ENCODE results near the gene ATP6V0A1. TPM values are rescaled to one million over a fixed set of nuclear protein-coding genes. Genes with fewer than 3 reads are reported as not detected.

ATP6V0A1 gene
- total and polyA plus RNA-seq, 4 donors, result 71.1 to 321 (median 199) TPM

DNA sequence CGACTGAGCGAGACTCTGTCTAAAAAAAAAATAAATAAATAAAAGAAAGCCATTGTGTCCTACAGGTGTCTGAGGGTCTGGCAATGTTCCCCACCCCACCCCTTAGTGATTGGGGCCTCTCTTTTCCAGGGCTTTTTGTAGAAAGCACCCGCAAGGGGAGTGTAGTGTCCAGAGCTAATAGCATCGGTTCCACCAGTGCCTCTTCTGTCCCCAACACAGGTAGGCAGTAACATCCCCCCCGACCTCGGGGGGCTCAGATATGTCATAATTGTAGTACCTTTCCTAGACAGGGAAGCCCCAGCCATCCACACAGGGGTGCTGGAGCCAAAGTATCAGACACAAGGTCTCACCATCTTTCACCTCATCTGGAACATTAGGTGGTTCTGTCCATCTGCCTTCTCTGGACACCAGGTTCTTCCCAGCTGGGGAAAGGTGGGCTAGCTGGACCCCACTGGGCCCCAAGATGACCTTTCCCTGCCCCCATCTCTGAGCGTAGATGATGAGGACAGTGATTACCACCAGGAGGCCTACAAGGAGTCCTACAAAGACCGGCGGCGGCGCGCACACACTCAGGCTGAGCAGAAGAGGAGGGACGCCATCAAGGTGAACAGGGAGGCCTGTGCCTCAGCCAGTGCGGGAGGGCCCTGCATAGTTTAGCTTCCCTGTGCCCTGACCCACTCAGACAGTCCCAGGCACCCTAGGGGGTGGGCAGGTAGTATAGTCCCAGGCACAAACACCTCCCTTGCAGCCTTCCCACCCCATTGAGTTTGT lies 109.8 kb downstream of the ATP6V0A1 start:
- no peak overlapping the region for H3K4me3 ChIP-seq (ENCODE audit: low read depth, low read length)
- no peaks in the 10 kb centered on the region for H3K9me3 ChIP-seq (ENCODE audit: control insufficient read depth, insufficient read depth, low read length)
- H3K4me1 ChIP-seq (ENCODE audit: control insufficient read depth, insufficient read depth, low read length), result peaks cover 41% of the 10 kb centered on the region
- no peak for DNase-seq (ENCODE audit: low read depth in 4 of 6, low spot score in 6 of 6)
- WGBS (ENCODE audit: insufficient coverage), result 86% methylated on average over 11 of the region's 14 CpGs
- no peak overlapping the region for H3K27ac ChIP-seq (ENCODE audit: low read depth, low read length)
- peaks cover 88% of the 10 kb centered on the region for H3K36me3 ChIP-seq (ENCODE audit: control insufficient read depth, insufficient read depth, low read length)
- no peaks in the 10 kb centered on the region for H3K27me3 ChIP-seq (ENCODE audit: control insufficient read depth, insufficient read depth, low read length)

DNA sequence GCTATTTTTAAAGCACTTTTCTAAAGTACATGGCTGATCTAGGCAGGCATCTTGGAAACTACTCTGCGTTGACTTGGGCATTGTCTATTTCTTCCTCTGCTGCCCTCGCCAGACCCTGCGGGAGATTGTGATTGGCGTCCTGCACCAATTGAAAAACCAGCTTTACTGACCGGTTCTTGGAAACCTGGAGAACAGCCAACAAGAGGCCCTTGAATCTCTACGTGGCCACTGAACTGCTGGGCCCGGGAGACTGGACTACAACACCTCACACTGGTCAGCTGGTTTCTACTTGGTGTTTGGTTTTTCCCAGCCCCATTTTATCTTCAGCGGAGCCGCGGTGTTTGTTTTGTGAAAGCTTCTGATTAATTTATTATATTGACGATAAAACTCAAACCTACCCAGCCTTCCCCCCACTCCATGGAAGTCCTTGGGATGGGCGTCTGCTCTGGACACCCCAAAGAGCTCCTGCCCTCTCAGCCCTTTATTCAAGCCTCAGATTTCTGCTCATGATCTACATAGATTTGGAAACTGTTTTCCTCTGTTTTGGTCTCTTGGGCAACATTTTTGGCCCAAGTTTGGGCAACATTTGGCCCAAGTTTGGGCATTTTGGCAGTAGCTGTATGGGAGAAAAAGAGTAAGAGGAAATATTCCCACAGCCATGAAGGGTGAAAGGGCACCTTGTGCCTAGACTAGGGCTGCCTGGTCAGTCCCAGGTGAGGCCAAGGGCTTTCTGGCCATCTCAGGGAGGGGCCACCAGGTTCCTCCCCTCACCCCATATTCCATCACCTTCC lies 113.0 kb downstream of the ATP6V0A1 start:
- H3K4me1 ChIP-seq (ENCODE audit: control insufficient read depth, insufficient read depth, low read length), result peaks cover 22% of the 10 kb centered on the region
- H3K4me3 ChIP-seq (ENCODE audit: low read depth, low read length), result no peak overlapping the region
- no peaks in the 10 kb centered on the region for H3K27me3 ChIP-seq (ENCODE audit: control insufficient read depth, insufficient read depth, low read length)
- H3K27ac ChIP-seq (ENCODE audit: low read depth, low read length), result no peak overlapping the region
- no peaks in the 10 kb centered on the region for H3K9me3 ChIP-seq (ENCODE audit: control insufficient read depth, insufficient read depth, low read length)
- 47% methylated on average over 7 of the region's 12 CpGs for WGBS (ENCODE audit: insufficient coverage)
- peaks cover 78% of the 10 kb centered on the region for H3K36me3 ChIP-seq (ENCODE audit: control insufficient read depth, insufficient read depth, low read length)
- no peak for DNase-seq (ENCODE audit: low read depth in 4 of 6, low spot score in 6 of 6)

Small RNA genes within 50 kb of the gene (small RNA-seq; reads per million reads assigned to genes)
- gene MIR548AT (ENCODE audit: low replicate concordance), result 0.53 reads per million, percentile 58 among the genes with 10 or more reads in this experiment
- not detected for gene RNU7-97P (ENCODE audit: low replicate concordance)

Other genes with a start within 250 kb of the ATP6V0A1 start
- gene STAT5B, start 182.5 kb upstream of the ATP6V0A1 start, total RNA-seq, result 10 to 100 TPM; 27.2 to 29.1 TPM
- gene STAT5B, start 182.5 kb upstream of the ATP6V0A1 start, polyA plus RNA-seq (ENCODE audit: insufficient read length in 2 of 2), result 10 to 100 TPM; 34.9 to 44.1 TPM
- 1 to 10 TPM; 8.3 to 8.5 TPM for gene STAT5A, start 170.4 kb upstream of the ATP6V0A1 start, total RNA-seq
- 1 to 10 TPM; 4.3 to 6.7 TPM for gene STAT5A, start 170.4 kb upstream of the ATP6V0A1 start, polyA plus RNA-seq (ENCODE audit: insufficient read length in 2 of 2)
- 10 to 100 TPM; 77.6 to 97.5 TPM for gene STAT3, start 70.4 kb upstream of the ATP6V0A1 start, total RNA-seq
- 10 to 100 TPM; 74.1 to 74.5 TPM for gene STAT3, start 70.4 kb upstream of the ATP6V0A1 start, polyA plus RNA-seq (ENCODE audit: insufficient read length in 2 of 2)
- gene CAVIN1, start 35.6 kb upstream of the ATP6V0A1 start, total RNA-seq, result 100 to 1,000 TPM in 1 of 2 donors, 10 to 100 TPM in 1; 60.5 to 151 TPM
- 10 to 100 TPM; 30.9 to 57.1 TPM for gene CAVIN1, start 35.6 kb upstream of the ATP6V0A1 start, polyA plus RNA-seq (ENCODE audit: insufficient read length in 2 of 2)
- 10 to 100 TPM; 13.0 to 24.2 TPM for gene NAGLU, start 77.4 kb downstream of the ATP6V0A1 start, total RNA-seq
- gene NAGLU, start 77.4 kb downstream of the ATP6V0A1 start, polyA plus RNA-seq (ENCODE audit: insufficient read length in 2 of 2), result 10 to 100 TPM; 17.2 to 23.4 TPM
- 1 to 10 TPM in 1 of 2 donors, under 1 TPM in 1; 0.69 to 5.2 TPM for gene HSD17B1, start 94.0 kb downstream of the ATP6V0A1 start, total RNA-seq
- gene HSD17B1, start 94.0 kb downstream of the ATP6V0A1 start, polyA plus RNA-seq (ENCODE audit: insufficient read length in 2 of 2), result 1 to 10 TPM; 5.2 to 6.8 TPM
- gene COASY, start 103.3 kb downstream of the ATP6V0A1 start, total RNA-seq, result 10 to 100 TPM; 12.8 to 25.7 TPM
- gene COASY, start 103.3 kb downstream of the ATP6V0A1 start, polyA plus RNA-seq (ENCODE audit: insufficient read length in 2 of 2), result 10 to 100 TPM; 44.8 to 49.7 TPM
- gene MLX, start 108.2 kb downstream of the ATP6V0A1 start, total RNA-seq, result 10 to 100 TPM; 20.3 to 23.7 TPM
- 10 to 100 TPM; 36.7 to 45.4 TPM for gene MLX, start 108.2 kb downstream of the ATP6V0A1 start, polyA plus RNA-seq (ENCODE audit: insufficient read length in 2 of 2)
- 1 to 10 TPM; 5.9 to 10.0 TPM for gene PSMC3IP, start 118.9 kb downstream of the ATP6V0A1 start, total RNA-seq
- gene PSMC3IP, start 118.9 kb downstream of the ATP6V0A1 start, polyA plus RNA-seq (ENCODE audit: insufficient read length in 2 of 2), result 10 to 100 TPM; 18.3 to 24.1 TPM
- gene RETREG3, start 150.5 kb downstream of the ATP6V0A1 start, total RNA-seq, result 10 to 100 TPM; 41.1 to 50.4 TPM
- 10 to 100 TPM; 30.0 to 41.7 TPM for gene RETREG3, start 150.5 kb downstream of the ATP6V0A1 start, polyA plus RNA-seq (ENCODE audit: insufficient read length in 2 of 2)
- 10 to 100 TPM; 17.0 to 42.9 TPM for gene TUBG1, start 150.8 kb downstream of the ATP6V0A1 start, total RNA-seq
- 10 to 100 TPM; 56.9 to 67.4 TPM for gene TUBG1, start 150.8 kb downstream of the ATP6V0A1 start, polyA plus RNA-seq (ENCODE audit: insufficient read length in 2 of 2)
- gene TUBG2, start 200.4 kb downstream of the ATP6V0A1 start, total RNA-seq, result 10 to 100 TPM; 21.1 to 26.9 TPM
- gene TUBG2, start 200.4 kb downstream of the ATP6V0A1 start, polyA plus RNA-seq (ENCODE audit: insufficient read length in 2 of 2), result 10 to 100 TPM; 62.2 to 85.6 TPM
- gene PLEKHH3, start 218.1 kb downstream of the ATP6V0A1 start, total RNA-seq, result 10 to 100 TPM in 1 of 2 donors, 1 to 10 TPM in 1; 5.5 to 23.7 TPM
- 10 to 100 TPM; 16.9 to 26.4 TPM for gene PLEKHH3, start 218.1 kb downstream of the ATP6V0A1 start, polyA plus RNA-seq (ENCODE audit: insufficient read length in 2 of 2)
- 1 to 10 TPM; 1.3 to 4.4 TPM for gene CCR10, start 223.0 kb downstream of the ATP6V0A1 start, total RNA-seq
- gene CCR10, start 223.0 kb downstream of the ATP6V0A1 start, polyA plus RNA-seq (ENCODE audit: insufficient read length in 2 of 2), result 1 to 10 TPM; 2.7 to 5.2 TPM
- 10 to 100 TPM; 19.8 to 70.9 TPM for gene CNTNAP1, start 223.7 kb downstream of the ATP6V0A1 start, total RNA-seq
- gene CNTNAP1, start 223.7 kb downstream of the ATP6V0A1 start, polyA plus RNA-seq (ENCODE audit: insufficient read length in 2 of 2), result 10 to 100 TPM; 55.1 to 62.9 TPM